ENCODE measurements around the gene C17orf78. TPM values are rescaled to one million over a fixed set of nuclear protein-coding genes. Genes with fewer than 3 reads are reported as not detected.
"Not testable (repeated sequence)": the region's sequence is repeated elsewhere in the genome, so short reads cannot be mapped to it uniquely, and the experiment has no call there.

The C17orf78 gene
- total RNA-seq, 6 experiments from 2014 or later: not detected

DNA sequence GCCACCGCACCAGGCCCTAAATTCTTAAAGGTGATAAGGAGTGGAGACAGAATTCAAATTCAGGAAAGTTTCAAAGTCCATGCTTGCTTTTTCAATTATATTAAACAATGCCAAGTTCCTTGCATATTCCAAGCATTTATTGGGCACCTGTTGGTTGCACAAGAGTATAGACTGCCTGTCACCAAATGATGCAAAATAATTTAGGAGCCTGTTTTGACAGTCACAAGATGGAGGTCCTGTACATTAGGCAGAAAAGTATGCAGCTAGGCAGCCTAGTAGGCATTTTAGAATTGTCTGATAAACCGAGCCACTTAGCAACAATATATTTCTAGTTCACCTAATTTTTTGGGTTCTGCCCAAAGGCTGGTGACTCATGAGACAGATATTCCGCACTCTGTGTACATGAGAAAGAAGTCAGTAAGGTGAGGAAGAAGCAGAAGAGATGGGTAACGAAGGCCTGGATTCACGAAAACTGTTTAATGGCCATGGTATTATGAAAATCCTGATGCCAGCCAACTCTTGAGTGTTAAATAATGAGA, 23.5 kb downstream of the C17orf78 start:
- 65% methylated on average over 5 of the region's 5 CpGs for WGBS (ENCODE audit: insufficient coverage, low coverage, low lambda C conversion rate, missing lambda C conversion rate)
- TF ChIP-seq, protein P1, sequence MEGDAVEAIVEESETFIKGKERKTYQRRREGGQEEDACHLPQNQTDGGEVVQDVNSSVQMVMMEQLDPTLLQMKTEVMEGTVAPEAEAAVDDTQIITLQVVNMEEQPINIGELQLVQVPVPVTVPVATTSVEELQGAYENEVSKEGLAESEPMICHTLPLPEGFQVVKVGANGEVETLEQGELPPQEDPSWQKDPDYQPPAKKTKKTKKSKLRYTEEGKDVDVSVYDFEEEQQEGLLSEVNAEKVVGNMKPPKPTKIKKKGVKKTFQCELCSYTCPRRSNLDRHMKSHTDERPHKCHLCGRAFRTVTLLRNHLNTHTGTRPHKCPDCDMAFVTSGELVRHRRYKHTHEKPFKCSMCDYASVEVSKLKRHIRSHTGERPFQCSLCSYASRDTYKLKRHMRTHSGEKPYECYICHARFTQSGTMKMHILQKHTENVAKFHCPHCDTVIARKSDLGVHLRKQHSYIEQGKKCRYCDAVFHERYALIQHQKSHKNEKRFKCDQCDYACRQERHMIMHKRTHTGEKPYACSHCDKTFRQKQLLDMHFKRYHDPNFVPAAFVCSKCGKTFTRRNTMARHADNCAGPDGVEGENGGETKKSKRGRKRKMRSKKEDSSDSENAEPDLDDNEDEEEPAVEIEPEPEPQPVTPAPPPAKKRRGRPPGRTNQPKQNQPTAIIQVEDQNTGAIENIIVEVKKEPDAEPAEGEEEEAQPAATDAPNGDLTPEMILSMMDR (IDR thresholded peaks at IDR 0.05): no peak
- TF ChIP-seq POLR2A (IDR thresholded peaks at IDR 0.05): no peak
- peak in 1 of 4 donors; percentile 31 for ATAC-seq
- Histone ChIP-seq H3K9me3 (no peaks in the 10 kb centered on the region), H3K27ac (no peak overlapping the region), H3K4me3 (no peak overlapping the region), H3K27me3 (no peaks in the 10 kb centered on the region), H3K4me1 (peaks cover 0 to 3% (median 0%) of the 10 kb centered on the region in 4 donors), H3K36me3 (no peaks in the 10 kb centered on the region)
- intact Hi-C loops (cut with DNase I): no loop called here
- DNase-seq: no peak

DNA sequence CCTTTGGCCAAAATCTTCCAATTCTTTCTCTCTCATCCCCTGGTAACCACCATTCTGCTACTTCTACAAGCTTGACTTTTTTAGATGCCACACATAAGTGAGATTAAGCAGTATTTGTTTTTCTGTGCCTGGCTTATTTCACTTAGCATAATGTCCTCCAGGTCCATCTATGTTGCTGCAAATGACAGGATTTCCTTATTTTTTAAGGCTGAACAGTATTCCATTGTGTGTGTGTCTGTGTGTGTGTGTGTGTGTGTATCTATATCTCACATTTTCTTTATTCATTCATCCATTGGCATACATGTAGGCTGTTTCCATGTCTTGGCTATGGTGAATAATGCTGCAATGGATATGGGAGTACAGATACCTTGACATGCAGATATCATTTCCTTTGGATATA, 24.7 kb downstream of the C17orf78 start:
- no peaks in the 10 kb centered on the region for H3K36me3 ChIP-seq
- TF ChIP-seq, protein P1 (IDR thresholded peaks at IDR 0.05): no peak
- TF ChIP-seq POLR2A (IDR thresholded peaks at IDR 0.05): no peak
- H3K4me3 ChIP-seq: no peak overlapping the region
- no peaks in the 10 kb centered on the region for H3K27me3 ChIP-seq
- DNase-seq (no peak), ATAC-seq (no peak)
- H3K27ac ChIP-seq: no peak overlapping the region
- intact Hi-C loops (cut with DNase I): no loop called here
- H3K9me3 ChIP-seq: no peaks in the 10 kb centered on the region
- peaks cover 0 to 6% (median 2%) of the 10 kb centered on the region in 4 donors for H3K4me1 ChIP-seq

DNA sequence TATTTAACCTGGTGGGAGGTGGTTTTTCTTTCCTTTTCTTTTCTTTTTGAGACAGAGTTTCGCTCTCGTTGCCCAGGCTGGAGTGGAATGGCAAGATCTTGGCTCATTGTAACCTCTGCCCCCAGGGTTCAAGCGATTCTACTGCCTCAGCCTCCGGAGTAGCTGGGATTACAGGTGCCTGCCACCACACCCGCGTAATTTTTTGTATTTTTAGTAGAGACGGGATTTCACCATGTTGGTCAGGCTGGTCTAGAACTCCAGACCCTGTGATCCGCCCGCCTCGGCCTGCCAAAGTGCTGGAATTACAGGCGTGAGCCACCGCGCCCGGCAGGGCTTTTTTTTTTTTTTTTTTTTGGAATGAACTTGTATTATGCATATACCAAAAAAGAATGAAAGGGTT, 29.7 kb downstream of the C17orf78 start:
- H3K27me3 ChIP-seq; DNase-seq; H3K36me3 ChIP-seq; H3K27ac ChIP-seq; H3K4me3 ChIP-seq; H3K9me3 ChIP-seq; ATAC-seq; intact Hi-C loops (cut with DNase I): not testable (repeated sequence)
- WGBS (ENCODE audit: insufficient coverage, low coverage, low lambda C conversion rate, missing lambda C conversion rate): 46% methylated on average over 12 of the region's 14 CpGs
- peaks cover 0 to 10% (median 0%) of the 10 kb centered on the region in 4 donors for H3K4me1 ChIP-seq

DNA sequence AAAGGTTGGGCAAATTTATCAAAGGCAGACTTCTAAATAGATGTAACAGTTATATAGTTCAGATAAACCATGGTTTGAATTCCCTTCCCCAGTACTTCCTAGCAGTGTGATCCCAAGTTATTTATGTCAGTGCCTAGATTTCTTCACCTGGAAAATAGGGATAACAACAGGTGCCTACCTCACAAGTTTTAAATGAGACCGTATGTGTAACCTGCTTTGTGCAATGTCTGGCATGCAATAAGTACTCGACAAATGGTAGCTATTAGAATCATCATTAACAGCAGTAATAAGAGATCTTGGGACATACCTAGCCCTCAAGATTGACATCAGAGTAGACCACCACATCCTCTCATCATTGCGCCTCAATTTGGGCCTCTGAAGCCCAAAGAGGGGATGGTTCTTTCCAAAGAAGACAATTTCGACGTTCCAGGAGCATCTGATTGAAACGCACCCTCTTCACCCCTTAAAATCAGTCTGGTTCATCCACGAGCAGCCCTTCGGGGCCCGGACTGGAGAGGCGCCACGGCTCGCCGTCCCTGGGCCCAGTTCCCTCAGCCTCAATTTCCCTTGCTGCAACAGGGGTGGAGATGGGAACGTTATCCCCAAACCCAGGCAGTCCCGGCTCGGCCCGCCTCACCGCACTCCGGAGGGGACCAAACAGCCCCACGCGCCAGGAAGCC, 30.3 kb downstream of the C17orf78 start:
- ATAC-seq (no peak), DNase-seq (no peak)
- under 1% methylated on average over 19 of the region's 21 CpGs for WGBS (ENCODE audit: insufficient coverage, low coverage, low lambda C conversion rate, missing lambda C conversion rate)
- Histone ChIP-seq H3K27ac (peak overlapping the region; percentile 63 to 85 (median 82)), H3K9me3 (no peaks in the 10 kb centered on the region), H3K36me3 (peaks cover 0 to 4% (median under 1%) of the 10 kb centered on the region in 4 donors), H3K27me3 (no peaks in the 10 kb centered on the region), H3K4me3 (peak overlapping the region; percentile 50 to 73 (median 63)), H3K4me1 (peaks cover 0 to 10% (median 0%) of the 10 kb centered on the region in 4 donors)
- TF ChIP-seq, protein P1 (IDR thresholded peaks at IDR 0.05): no peak
- no peak for TF ChIP-seq POLR2A (IDR thresholded peaks at IDR 0.05)
- intact Hi-C loops (cut with DNase I): no loop called here

DNA sequence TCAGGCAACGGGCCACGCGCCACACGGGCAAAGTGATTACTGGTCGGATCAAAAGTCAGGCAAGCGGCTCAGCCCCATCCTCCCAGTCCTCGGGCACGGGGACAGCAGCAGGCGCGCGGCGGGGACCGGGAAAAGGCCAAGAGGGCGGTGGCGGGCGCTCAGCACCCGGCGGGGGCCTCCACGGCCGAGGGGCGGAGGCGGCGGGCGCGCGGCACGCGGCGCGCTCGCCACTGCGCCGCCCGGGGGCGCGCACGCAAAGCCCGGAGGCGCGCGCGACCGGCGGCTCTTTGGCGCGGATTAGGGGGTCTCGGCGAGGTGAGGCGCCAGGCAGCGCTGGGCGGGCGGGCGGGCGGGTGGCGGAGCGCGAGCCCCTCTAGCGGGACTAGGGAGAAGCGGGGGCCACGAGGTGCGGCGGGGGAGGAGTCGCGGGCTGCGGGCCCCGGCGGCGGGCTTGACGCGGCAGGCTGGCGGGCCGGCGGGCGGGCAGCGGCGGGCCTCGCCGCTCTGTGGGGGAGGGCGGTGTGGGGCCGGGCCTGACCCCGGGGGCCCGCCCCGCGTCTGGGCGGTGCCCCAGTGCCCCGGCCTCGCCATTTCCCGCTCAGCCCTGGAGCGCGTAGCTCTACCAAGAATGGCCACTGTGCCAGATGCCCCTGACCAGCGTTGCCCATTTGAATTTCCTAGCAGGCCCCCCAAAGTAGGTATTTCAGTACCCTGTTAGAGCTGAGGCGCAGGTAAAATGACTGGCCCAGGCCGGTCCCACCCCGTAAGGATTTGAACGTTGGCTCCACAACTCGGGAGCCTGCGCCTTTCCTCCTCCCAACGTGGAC, 31.1 kb downstream of the C17orf78 start, which contains the start of the genes ACACA and TADA2A:
Gene ACACA (minus strand): TSS at position 202 of the 827 bp plus-strand sequence. CDS start 537 bp downstream, outside the sequence.
Gene TADA2A (plus strand): TSS at position 252 of the 827 bp plus-strand sequence. CDS start 4,480 bp downstream, outside the sequence.
- peak; percentile 91 to 96 (median 93) for ATAC-seq
- peak within 1 kb of the TSS; percentile 72 to 85 (median 82) for H3K27ac ChIP-seq

DNA sequence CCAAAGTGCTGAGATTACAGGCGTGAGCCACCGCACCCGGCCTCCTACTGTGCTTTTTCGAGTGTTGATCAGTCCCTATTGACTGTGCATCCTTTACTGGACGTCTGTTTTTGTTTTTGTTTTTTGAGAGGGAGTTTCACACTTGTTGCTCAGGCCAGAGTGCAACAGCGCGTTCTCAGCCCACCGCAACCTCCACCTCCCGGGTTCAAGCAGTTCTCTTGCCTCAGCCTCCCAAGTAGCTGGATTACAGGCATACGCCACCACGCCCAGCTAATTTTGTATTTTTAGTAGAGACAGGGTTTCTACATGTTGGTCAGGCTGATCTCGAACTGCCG, 32.3 kb downstream of the C17orf78 start:
- H3K4me1 ChIP-seq: peaks cover 0 to 10% (median 0%) of the 10 kb centered on the region in 4 donors
- H3K27ac ChIP-seq; H3K4me3 ChIP-seq; H3K27me3 ChIP-seq; H3K9me3 ChIP-seq; ATAC-seq; intact Hi-C loops (cut with DNase I); DNase-seq: not testable (repeated sequence)
- WGBS (ENCODE audit: insufficient coverage, low coverage, low lambda C conversion rate, missing lambda C conversion rate): 89% methylated on average over 13 of the region's 13 CpGs
- H3K36me3 ChIP-seq: peaks cover 0 to 18% (median 10%) of the 10 kb centered on the region in 4 donors

More for the DNA sequence above, 31.1 kb downstream of the C17orf78 start, which contains the start of the genes ACACA and TADA2A:
- intact Hi-C loops (cut with DNase I): no loop called here
- Histone ChIP-seq H3K4me1 (peaks cover 0 to 10% (median 0%) of the 10 kb centered on the region in 4 donors), H3K36me3 (peaks cover 0 to 12% (median 5%) of the 10 kb centered on the region in 4 donors), H3K9me3 (no peaks in the 10 kb centered on the region), H3K4me3 (peak within 1 kb of the TSS; percentile 50 to 73 (median 63)), H3K27me3 (no peaks in the 10 kb centered on the region)
- 0% methylated on average over 2 of the region's 98 CpGs for WGBS (ENCODE audit: insufficient coverage, low coverage, low lambda C conversion rate, missing lambda C conversion rate)
- peak; percentile 78 for TF ChIP-seq POLR2A (IDR thresholded peaks at IDR 0.05)
- TF ChIP-seq, protein P1 (IDR thresholded peaks at IDR 0.05): peak in 2 of 4 donors; percentile 9 to 17
- peak; percentile 89 to 93 (median 93) for DNase-seq

All from right lobe of liver (tissue), 6 donors.